GM18867 (cell line): ENCODE measurements around the gene COL27A1.
A peak's percentile ranks its signal among the peaks of the same experiment; 100 is the strongest.
"Not testable (repeated sequence)": the region's sequence is repeated elsewhere in the genome, so short reads cannot be mapped to it uniquely, and the experiment has no call there.

Source experiments
- ATAC-seq: cut with Tn5 transposase; IDR thresholded peaks from one replicate; pipeline ENCODE4 v1.9.1; 2021; ENCODE audit warnings: mild to moderate bottlenecking, moderate library complexity; ENCODE audit not compliant: unreplicated experiment

COL27A1 gene

GRCh38 chr9:114331229-114332195, 176.2 kb downstream of the COL27A1 start:
- not testable (repeated sequence) for ATAC-seq

- ATAC-seq: not testable (repeated sequence)
Measured at GRCh38 chr9:114332474-114333040, 177.2 kb downstream of the COL27A1 start.

GRCh38 chr9:114333718-114334117, 178.4 kb downstream of the COL27A1 start:
- ATAC-seq: not testable (repeated sequence)

GRCh38 chr9:114334490-114334889, 179.2 kb downstream of the COL27A1 start:
- no peak for ATAC-seq

GRCh38 chr9:114335745-114336144, 180.4 kb downstream of the COL27A1 start:
- ATAC-seq: no peak

GRCh38 chr9:114336157-114336556, 180.8 kb downstream of the COL27A1 start:
- no peak for ATAC-seq

GRCh38 chr9:114336699-114337395, 181.5 kb downstream of the COL27A1 start:
- no peak for ATAC-seq

- ATAC-seq: no peak
Measured at GRCh38 chr9:114338187-114338586, 182.8 kb downstream of the COL27A1 start.

- peak; percentile 59 for ATAC-seq
Measured at GRCh38 chr9:114339130-114339908, 184.0 kb downstream of the COL27A1 start.

- no peak for ATAC-seq
Measured at GRCh38 chr9:114341152-114341830, 186.0 kb downstream of the COL27A1 start.

GRCh38 chr9:114341991-114342390, 186.7 kb downstream of the COL27A1 start:
- no peak for ATAC-seq

GRCh38 chr9:114342755-114343440, 187.6 kb downstream of the COL27A1 start:
- no peak for ATAC-seq

GRCh38 chr9:114343471-114344187, 188.3 kb downstream of the COL27A1 start:
- ATAC-seq: no peak

GRCh38 chr9:114344188-114344566, 188.8 kb downstream of the COL27A1 start:
- no peak for ATAC-seq

GRCh38 chr9:114344692-114345091, 189.4 kb downstream of the COL27A1 start:
- ATAC-seq: no peak

GRCh38 chr9:114345493-114346065, 190.2 kb downstream of the COL27A1 start:
- no peak for ATAC-seq

- no peak for ATAC-seq
Measured at GRCh38 chr9:114346146-114346545, 190.8 kb downstream of the COL27A1 start.

GRCh38 chr9:114347675-114348074, 192.3 kb downstream of the COL27A1 start:
- no peak for ATAC-seq
